Activated CD8-positive, alpha-beta T cell treated with anti-CD3 and anti-CD28 coated beads, Interleukin-2, amount 10 ng/mL, durations not matched to agents 7 days and 5 days (primary cell): ENCODE results near the gene ZCCHC14. TPM values are rescaled to one million over a fixed set of nuclear protein-coding genes. Genes with fewer than 3 reads are reported as not detected.
"Not testable (repeated sequence)": the region's sequence is repeated elsewhere in the genome, so short reads cannot be mapped to it uniquely, and the experiment has no call there.

Experiments
- ATAC-seq: fragments of 150-1000 bp; cut with Tn5 transposase; one replicate; pipeline ENCODE4 v1.10.0; 2021; ENCODE audit warnings: moderate library complexity
- CTCF ChIA-PET: fragments of 350-600 bp; sonication (Branson Sonifier 250); formaldehyde crosslinking; loops from one replicate; lab custom pipeline; 2021; ENCODE audit warnings: antibody characterized with exemption; lab: Charles Lee
- POLR2A ChIA-PET: fragments of 350-600 bp; sonication (Branson Sonifier 250); formaldehyde crosslinking; loops from one replicate; lab custom pipeline; 2021; ENCODE audit warnings: antibody characterized with exemption; lab: Charles Lee
- DNase-seq: peaks from one replicate; pipeline ENCODE4 v3.0.0-alpha.2; 2020
- H3K27ac Mint-ChIP-seq: one replicate; pipeline ENCODE4 v1.8.0; 2021; ENCODE audit warnings: mild to moderate bottlenecking, mixed read lengths
- H3K27me3 Mint-ChIP-seq: one replicate; pipeline ENCODE4 v1.8.0; 2021; ENCODE audit warnings: low read depth, mixed read lengths
- H3K36me3 Mint-ChIP-seq: one replicate; pipeline ENCODE4 v1.8.0; 2021; ENCODE audit warnings: low read depth, mixed read lengths
- H3K4me1 Mint-ChIP-seq: one replicate; pipeline ENCODE4 v1.8.0; 2021; ENCODE audit warnings: low read depth, mixed read lengths
- H3K4me3 Mint-ChIP-seq: one replicate; pipeline ENCODE4 v1.8.0; 2021; ENCODE audit warnings: mild to moderate bottlenecking, mixed read lengths
- H3K9me3 Mint-ChIP-seq: one replicate; pipeline ENCODE4 v1.8.0; 2022; ENCODE audit warnings: mixed read lengths; ENCODE audit not compliant: insufficient read depth
- total RNA-seq, 2 experiments: library from RNA; stranded (reverse); gene quantifications; one replicate each; pipeline ENCODE4 v1.2.3, GENCODE V29; 2021

The ZCCHC14 gene
- total RNA-seq, 2 experiments from 2014 or later: 2.6 to 2.7 TPM

DNA sequence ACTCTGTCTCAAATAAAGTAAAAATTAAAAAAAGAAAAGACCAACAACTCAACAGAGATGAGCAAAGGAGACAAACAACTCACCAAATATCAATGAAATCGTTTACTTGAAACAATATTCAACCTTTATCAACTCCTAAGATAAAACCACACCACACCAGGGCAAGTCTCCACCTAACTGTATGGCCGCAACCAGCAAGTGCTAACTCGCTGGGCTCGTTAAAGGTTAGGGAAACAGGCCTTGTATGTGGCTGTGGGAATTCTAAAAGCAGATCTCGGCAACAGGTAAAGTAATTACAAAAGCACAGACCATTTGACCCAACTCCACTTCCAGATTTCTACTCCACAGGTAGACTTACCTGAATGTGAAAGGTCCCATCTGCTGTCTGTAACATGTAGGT lies 9.3 kb downstream of the ZCCHC14 start:
- Mint-ChIP-seq H3K4me1 (peaks cover 4% of the 10 kb centered on the region), H3K9me3 (no peaks in the 10 kb centered on the region), H3K4me3 (no peak overlapping the region), H3K27ac (no peak overlapping the region), H3K36me3 (no peaks in the 10 kb centered on the region), H3K27me3 (peaks cover 17% of the 10 kb centered on the region)
- CTCF ChIA-PET: no interaction called here
- DNase-seq (no peak), ATAC-seq (no peak)
- POLR2A ChIA-PET: no interaction called here

DNA sequence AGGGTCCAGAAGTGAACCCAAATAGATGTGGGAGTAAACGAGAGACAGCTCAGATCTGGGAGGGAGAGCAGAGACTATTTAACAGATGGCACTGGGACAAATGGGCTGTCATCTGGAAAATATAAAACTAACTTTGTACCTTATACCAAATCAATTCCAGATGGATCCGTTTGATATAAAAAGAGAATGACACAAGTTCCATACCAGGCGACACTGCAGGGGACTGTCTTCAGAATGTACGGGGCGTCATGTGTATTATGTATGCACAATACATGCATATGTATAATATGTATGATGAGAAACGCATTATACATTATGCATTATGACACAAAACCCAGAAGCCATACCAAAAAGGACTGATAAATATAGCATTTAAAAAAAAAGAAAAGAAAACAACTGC lies 10.2 kb downstream of the ZCCHC14 start:
- ATAC-seq, H3K9me3 Mint-ChIP-seq, H3K4me1 Mint-ChIP-seq, H3K4me3 Mint-ChIP-seq, POLR2A ChIA-PET, DNase-seq, H3K27ac Mint-ChIP-seq, CTCF ChIA-PET, H3K36me3 Mint-ChIP-seq: not testable (repeated sequence)
- H3K27me3 Mint-ChIP-seq: peaks cover 15% of the 10 kb centered on the region

DNA sequence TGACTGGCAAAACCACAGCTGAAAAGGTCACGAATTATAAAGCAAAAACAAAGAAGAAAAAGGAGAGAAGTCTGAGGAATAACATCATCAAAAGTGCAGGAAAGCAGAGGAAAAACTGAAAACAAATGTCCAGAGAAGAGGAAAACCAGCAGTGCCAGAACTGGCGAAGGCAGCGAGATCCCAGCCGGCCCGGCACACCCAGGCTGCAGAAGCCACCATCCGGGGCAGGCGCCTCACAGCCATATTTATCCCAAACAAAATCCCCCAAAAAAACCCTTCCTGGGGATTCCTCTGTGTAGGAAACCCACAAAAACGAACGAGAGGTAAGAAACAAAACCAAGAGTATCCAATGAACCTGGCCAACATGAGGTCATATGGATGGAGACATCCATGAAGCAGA lies 10.6 kb downstream of the ZCCHC14 start:
- H3K27ac Mint-ChIP-seq: no peak overlapping the region
- ATAC-seq: no peak

DNA sequence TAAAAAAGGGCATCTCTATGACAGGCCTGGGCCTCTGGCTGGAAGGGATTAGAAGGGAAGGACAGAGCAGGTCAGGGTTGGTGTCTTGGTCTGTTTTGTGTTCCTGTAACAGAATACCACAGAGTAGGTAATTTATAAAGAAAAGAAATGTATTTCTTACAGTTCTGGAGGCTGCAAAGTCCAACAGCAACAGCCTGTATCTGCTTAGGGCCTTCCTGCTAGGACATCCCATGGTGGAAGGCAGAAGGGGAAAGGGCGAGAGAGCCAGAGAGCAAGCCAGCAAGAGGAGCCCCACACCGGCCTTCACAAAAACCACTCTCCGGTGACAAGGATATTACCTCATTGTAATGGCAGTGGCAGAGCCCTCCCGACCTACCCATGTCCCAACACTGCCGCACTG lies 11.1 kb downstream of the ZCCHC14 start:
- CTCF ChIA-PET, H3K36me3 Mint-ChIP-seq, H3K9me3 Mint-ChIP-seq, H3K4me1 Mint-ChIP-seq, ATAC-seq, H3K4me3 Mint-ChIP-seq, POLR2A ChIA-PET, DNase-seq, H3K27ac Mint-ChIP-seq: not testable (repeated sequence)
- H3K27me3 Mint-ChIP-seq: peaks cover 10% of the 10 kb centered on the region

More for the DNA sequence above, 10.6 kb downstream of the ZCCHC14 start:
- H3K4me1 Mint-ChIP-seq: peaks cover 4% of the 10 kb centered on the region
- no peak for DNase-seq
- H3K36me3 Mint-ChIP-seq: no peaks in the 10 kb centered on the region
- CTCF ChIA-PET: no interaction called here
- no peaks in the 10 kb centered on the region for H3K9me3 Mint-ChIP-seq
- POLR2A ChIA-PET: no interaction called here
- H3K27me3 Mint-ChIP-seq: peaks cover 12% of the 10 kb centered on the region
- H3K4me3 Mint-ChIP-seq: no peak overlapping the region

DNA sequence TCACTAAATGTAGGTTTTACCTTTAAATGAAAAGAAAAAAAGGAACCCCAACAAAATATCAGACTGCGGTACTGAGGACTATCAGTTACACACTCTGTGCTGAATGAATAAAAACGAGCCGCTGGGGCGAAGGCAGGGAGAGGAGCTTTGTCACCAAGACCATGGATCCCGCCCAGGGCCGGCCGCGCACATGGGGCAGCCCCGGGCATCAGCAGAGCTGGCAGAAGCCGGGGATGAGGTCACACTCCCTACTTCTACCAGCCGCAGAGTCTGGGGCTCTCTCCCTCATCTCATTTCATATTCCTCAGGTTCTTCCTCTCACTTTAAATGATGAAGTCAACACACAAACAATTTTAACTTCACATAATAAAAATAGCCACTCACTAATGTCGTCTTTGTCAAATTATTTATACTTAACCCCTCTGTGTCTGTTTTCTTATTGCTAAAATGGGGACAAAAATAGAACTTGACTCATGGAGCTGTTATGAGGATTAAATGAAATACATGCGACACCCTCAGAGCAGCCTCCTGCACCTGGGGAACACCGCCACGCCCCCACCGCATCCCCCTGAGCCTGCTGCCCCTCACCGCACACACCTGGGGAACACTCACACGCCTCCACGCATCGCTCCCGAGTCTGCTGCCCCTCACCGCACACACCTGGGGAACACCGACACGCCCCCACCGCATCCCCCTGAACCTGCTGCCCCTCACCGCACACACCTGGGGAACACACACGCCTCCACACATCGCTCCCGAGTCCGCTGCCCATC lies 15.4 kb downstream of the ZCCHC14 start:
- H3K27ac Mint-ChIP-seq, H3K9me3 Mint-ChIP-seq, H3K27me3 Mint-ChIP-seq, H3K36me3 Mint-ChIP-seq, CTCF ChIA-PET, H3K4me3 Mint-ChIP-seq, H3K4me1 Mint-ChIP-seq, POLR2A ChIA-PET, ATAC-seq, DNase-seq: not testable (repeated sequence)

DNA sequence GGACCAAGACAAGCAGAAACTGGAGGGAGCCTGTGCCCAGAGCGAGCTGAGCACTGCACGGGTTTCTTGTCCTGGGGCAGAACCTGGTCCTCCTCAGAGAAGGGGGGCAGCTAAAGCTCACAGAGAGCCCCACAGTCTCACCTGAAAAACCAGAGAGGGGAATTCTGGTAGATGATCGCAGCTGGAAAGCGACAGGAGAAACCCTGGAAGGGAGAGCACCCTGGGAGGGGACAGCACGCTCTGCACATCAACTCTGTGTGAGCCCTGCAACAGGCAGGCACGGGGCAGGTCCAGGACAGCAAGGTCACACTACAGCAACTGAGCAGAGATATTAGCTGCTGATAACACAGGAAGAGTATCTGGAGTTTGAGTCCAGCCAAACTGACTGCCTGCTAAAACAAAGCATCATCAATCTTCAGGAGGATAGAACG lies 18.2 kb downstream of the ZCCHC14 start:
- Mint-ChIP-seq H3K27me3 (peaks cover 3% of the 10 kb centered on the region), H3K9me3 (no peaks in the 10 kb centered on the region), H3K36me3 (no peaks in the 10 kb centered on the region), H3K4me1 (no peaks in the 10 kb centered on the region), H3K27ac (no peak overlapping the region), H3K4me3 (no peak overlapping the region)
- CTCF ChIA-PET: no interaction called here
- POLR2A ChIA-PET: no interaction called here
- DNase-seq (no peak), ATAC-seq (no peak)

DNA sequence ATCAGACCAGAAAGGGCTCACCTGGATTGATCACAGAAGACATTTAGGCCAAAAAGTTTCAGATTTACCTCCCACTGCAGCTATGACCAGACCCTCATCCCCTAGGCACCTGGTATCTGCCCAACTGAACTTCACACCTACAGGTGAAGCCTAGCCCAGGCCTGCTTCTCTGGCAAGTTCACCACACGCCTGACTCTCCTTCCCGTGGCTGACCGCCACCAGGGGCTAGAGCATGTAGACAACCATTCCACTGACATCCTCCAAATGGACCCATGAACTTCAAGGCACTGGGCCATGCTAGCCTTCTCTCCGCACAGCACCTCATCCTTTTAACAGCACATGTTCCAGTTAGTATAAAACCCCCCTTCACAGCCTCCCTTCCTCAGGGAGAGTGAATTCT lies 18.8 kb downstream of the ZCCHC14 start:
- H3K36me3 Mint-ChIP-seq: no peaks in the 10 kb centered on the region
- H3K9me3 Mint-ChIP-seq: no peaks in the 10 kb centered on the region

DNA sequence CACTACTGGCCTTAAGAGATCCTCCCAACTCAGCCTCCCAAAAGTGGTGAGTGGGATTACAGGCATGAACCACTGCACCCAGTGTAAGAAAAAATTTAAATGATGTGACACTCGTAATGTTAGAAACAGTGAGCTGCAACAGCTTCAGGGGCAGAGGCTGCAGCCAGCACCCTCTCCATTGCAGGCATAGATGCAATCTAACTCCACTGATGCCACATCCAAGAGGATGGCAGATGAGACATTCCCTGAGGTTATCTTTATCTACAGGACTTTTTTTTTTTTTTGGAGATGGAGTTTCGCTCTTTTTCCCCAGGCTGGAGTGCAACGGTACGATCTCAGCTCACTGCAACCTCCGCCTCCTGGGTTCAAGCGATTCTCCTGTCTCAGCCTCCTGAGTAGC lies 19.9 kb downstream of the ZCCHC14 start:
- no peak overlapping the region for H3K4me3 Mint-ChIP-seq
- CTCF ChIA-PET: no interaction called here
- H3K27ac Mint-ChIP-seq: no peak overlapping the region

More for the DNA sequence above, 18.8 kb downstream of the ZCCHC14 start:
- no peak for DNase-seq
- no peak for ATAC-seq
- Mint-ChIP-seq H3K4me1 (no peaks in the 10 kb centered on the region), H3K27ac (no peak overlapping the region), H3K4me3 (no peak overlapping the region), H3K27me3 (peaks cover 3% of the 10 kb centered on the region)
- ChIA-PET POLR2A (no interaction called here), CTCF (no interaction called here)

DNA sequence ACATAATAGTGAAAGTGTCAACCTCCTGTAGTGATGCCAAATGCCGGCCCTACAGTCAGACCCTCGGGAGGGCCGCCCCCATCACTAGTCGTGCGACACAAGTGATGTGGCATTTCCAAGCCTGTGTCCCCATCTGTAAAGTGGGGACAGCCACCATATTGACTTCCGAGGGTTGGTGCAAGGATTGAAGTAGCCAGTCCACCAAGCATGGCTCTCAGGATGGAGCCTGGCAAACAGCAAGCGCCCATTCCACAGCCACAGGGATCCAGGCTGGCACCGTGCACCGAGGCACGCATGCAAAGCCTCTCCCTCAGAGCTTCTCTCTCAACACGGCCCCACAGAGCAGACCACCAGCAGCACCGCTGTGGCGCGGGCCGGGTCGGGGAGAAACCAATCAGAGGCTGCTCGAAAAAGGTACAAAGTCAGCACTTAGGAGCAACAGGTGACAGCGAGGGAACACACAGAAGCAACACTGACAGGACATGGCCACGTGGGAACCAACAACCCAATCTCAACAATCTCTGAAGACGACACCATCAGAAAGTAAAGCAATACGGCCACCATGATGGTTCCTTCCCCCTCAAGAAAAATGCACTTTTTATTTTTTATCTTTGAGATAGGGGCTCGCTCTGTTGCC lies 20.6 kb downstream of the ZCCHC14 start:
- H3K4me1 Mint-ChIP-seq: no peaks in the 10 kb centered on the region
- H3K27me3 Mint-ChIP-seq: peaks cover 3% of the 10 kb centered on the region
- DNase-seq: no peak
- no peaks in the 10 kb centered on the region for H3K9me3 Mint-ChIP-seq
- ChIA-PET POLR2A (no interaction called here), CTCF (no interaction called here)
- H3K4me3 Mint-ChIP-seq: no peak overlapping the region
- H3K27ac Mint-ChIP-seq: no peak overlapping the region
- ATAC-seq: no peak
- H3K36me3 Mint-ChIP-seq: no peaks in the 10 kb centered on the region

More for the DNA sequence above, 19.9 kb downstream of the ZCCHC14 start:
- POLR2A ChIA-PET: interaction anchor here (0.7 kb wide), 1 partner anchor 16 kb away, joined by 3 read pairs; no protein-coding TSS in a partner anchor
- ATAC-seq (no peak), DNase-seq (no peak)
- Mint-ChIP-seq H3K4me1 (no peaks in the 10 kb centered on the region), H3K9me3 (no peaks in the 10 kb centered on the region), H3K27me3 (peaks cover 3% of the 10 kb centered on the region), H3K36me3 (no peaks in the 10 kb centered on the region)

DNA sequence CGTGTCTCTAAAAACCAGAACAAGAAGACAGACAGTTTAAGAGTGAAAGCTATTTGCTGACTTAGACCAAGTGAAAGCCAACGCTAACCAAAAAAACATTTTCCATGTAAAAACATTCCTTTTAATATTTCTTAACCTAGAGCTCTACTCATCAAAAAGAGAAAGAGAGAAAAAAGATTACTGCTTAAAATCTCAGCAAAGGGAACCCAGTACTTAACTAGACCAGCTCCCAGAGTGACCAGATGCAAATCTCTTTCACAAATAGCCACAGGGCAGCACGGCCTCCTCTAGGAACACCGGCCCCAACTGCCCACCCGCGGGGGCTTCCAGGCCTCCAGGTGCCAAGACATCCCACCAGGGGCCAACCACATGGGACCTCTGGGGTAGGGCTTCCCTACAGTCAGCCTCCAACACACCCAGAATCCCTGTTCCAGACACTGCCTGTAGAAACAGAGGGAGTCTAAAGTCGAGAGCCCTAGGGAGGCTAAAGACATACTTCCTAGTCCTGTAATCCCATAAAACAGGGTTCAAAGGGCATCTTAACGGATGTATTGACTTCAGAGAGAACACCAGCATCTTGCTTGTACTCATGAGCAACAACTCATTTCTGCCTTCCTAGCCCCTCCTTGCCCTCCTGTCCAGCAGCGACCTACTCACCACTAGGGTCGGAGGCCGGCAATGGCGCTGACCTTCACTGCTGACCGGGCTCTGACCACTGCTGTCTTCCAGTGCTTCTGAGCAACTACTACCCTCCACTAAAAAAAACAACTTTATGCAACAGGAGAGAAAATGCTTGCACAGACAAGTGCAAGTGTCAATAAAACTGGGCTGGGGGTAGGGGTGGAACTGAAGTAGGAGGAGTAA lies 21.3 kb downstream of the ZCCHC14 start:
- no peaks in the 10 kb centered on the region for H3K4me1 Mint-ChIP-seq
- H3K27me3 Mint-ChIP-seq: peaks cover 8% of the 10 kb centered on the region
- CTCF ChIA-PET: interaction anchor here (1.4 kb wide), 1 partner anchor 9 kb away, joined by 4 read pairs; no protein-coding TSS in a partner anchor
- H3K9me3 Mint-ChIP-seq: no peaks in the 10 kb centered on the region
- H3K36me3 Mint-ChIP-seq: no peaks in the 10 kb centered on the region
- POLR2A ChIA-PET: no interaction called here
- H3K27ac Mint-ChIP-seq: no peak overlapping the region
- DNase-seq (no peak), ATAC-seq (no peak)
- no peak overlapping the region for H3K4me3 Mint-ChIP-seq

DNA sequence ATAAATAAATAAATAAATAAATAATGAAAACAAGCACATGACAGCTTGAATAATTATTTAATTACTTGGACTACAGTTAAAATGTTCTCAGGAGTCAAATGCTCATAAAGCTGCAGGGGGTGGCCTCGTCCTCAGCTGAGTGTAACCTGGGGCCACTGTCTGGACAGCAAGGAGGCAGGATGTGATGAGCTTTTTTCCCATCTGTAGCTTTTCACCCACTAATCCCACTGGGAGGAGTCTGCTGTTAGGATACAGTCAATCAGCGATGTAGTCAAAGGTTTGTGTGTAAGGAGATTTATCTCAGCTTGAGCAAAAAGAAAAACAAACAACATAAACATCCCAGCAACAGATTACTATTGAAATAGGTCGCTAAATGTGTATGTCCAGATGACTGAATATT lies 22.5 kb downstream of the ZCCHC14 start:
- Mint-ChIP-seq H3K27ac (no peak overlapping the region), H3K36me3 (no peaks in the 10 kb centered on the region), H3K4me1 (peaks cover 3% of the 10 kb centered on the region), H3K9me3 (no peaks in the 10 kb centered on the region), H3K27me3 (peaks cover 5% of the 10 kb centered on the region), H3K4me3 (no peak overlapping the region)
- CTCF ChIA-PET: interaction anchor here (1.4 kb wide), 1 partner anchor 10 kb away, joined by 4 read pairs; no protein-coding TSS in a partner anchor
- POLR2A ChIA-PET: no interaction called here
- DNase-seq (no peak), ATAC-seq (no peak)
